Heart right ventricle (tissue), 16 donors: ENCODE measurements around the gene MAGEA8. TPM values are rescaled to one million over a fixed set of nuclear protein-coding genes. Genes with fewer than 3 reads are reported as not detected.

Source experiments
- ATAC-seq, 8 donors: fragments of 200-7000 bp; cut with Tn5 transposase; one replicate each; pipeline ENCODE4 v1.9.1; 2020; ENCODE audit warnings: mild to moderate bottlenecking in 8 of 8, moderate library complexity in 8 of 8, moderate number of reproducible peaks in 1 of 8
- DNase-seq, 2 donors: peaks; one replicate each; pipeline ENCODE4 v3.0.0-alpha.2; 2020
- H3K27ac ChIP-seq, 10 donors: fragments of 200-600 bp; sonication (generic) in 2 of 10; one replicate each; pipeline versions ENCODE4 v1.5.0 to v1.8.0; 2020 to 2022; ENCODE audit warnings: mild to moderate bottlenecking in 3 of 10
- H3K27me3 ChIP-seq, 7 donors: fragments of 200-600 bp; one replicate each; pipeline ENCODE4 v1.8.0; 2021 to 2022; ENCODE audit warnings: mild to moderate bottlenecking in 2 of 7
- H3K36me3 ChIP-seq, 9 donors: fragments of 200-600 bp; sonication (generic) in 1 of 9; one replicate each; pipeline versions ENCODE4 v1.5.0 to v1.8.0; 2020 to 2022; ENCODE audit warnings: mild to moderate bottlenecking in 2 of 9
- H3K4me1 ChIP-seq, 9 donors: fragments of 200-600 bp; sonication (generic) in 1 of 9; one replicate each; pipeline versions ENCODE4 v1.5.0 to v1.8.0; 2020 to 2022; ENCODE audit warnings: mild to moderate bottlenecking in 4 of 9
- H3K4me3 ChIP-seq, 10 donors: fragments of 200-600 bp; sonication (generic) in 2 of 10; one replicate each; pipeline versions ENCODE4 v1.5.0 to v1.8.0; 2020 to 2022; ENCODE audit warnings: mild to moderate bottlenecking in 7 of 10, moderate library complexity in 2 of 10
- H3K9me3 ChIP-seq, 11 donors: fragments of 200-600 bp in 10 of 11; sonication (generic) in 2 of 11; one replicate each; pipeline versions ENCODE4 v1.5.0 to v1.8.0; 2013 to 2022; ENCODE audit warnings: mild to moderate bottlenecking in 2 of 11, control low read depth in 1 of 11, moderate library complexity in 1 of 11
- CTCF ChIP-seq, 9 donors: fragments of 200-600 bp; sonication (generic) in 2 of 9; IDR thresholded peaks; one replicate each; pipeline versions ENCODE4 v1.5.0 to v1.8.0; 2021 to 2022; ENCODE audit warnings: antibody characterized with exemption in 9 of 9, mild to moderate bottlenecking in 5 of 9, moderate library complexity in 1 of 9
- WGBS, 2 donors: extraction: QIAGEN DNeasy Blood & Tissue Kit; methylation state at CpG; one replicate each; pipeline ENCODE4 v1.1.7; 2013; ENCODE audit warnings: inconsistent platforms in 1 of 2; 5-methylcytosine and 5-hydroxymethylcytosine counted together
- intact Hi-C, 10 donors: fragments of 100-400 bp; cut with DNase I; formaldehyde crosslinking; loops; one replicate each; pipeline versions ENCODE4 v1.11.1 to v1.14.2; 2022
- polyA plus RNA-seq, 2 donors: library from polyadenylated mRNA; stranded (reverse); fragments of 200-250 nt; gene quantifications; one replicate each; pipeline ENCODE4 v1.2.3, GENCODE V29; 2013
- total RNA-seq, 10 donors: library from RNA; stranded (reverse); fragmentation: NEBNext Ultra II Directional in 3 of 10; extraction: Animal tissue kit (Norgen Biotek cat#: 25700) in 3 of 10; gene quantifications; one replicate each; pipeline versions ENCODE4 v1.2.1 to v1.2.4, GENCODE V29; 2021 to 2023
- donor health status: Arrhythmogenic right ventricular cardiomyopathy.
- donor health status: ischemic (EF 13 %, LVEDD 7.1; RV severe dilation, severe dysfunction).
- donor health status: healthy with polysubstance abuse.
- donor health status: DM: no; HTN: yes; CAD: no.
- donor health status: DM: no; HTN: no; CAD: no.
- donor health status: ischemic (EF 25% LVEDD 6.9; RV normal size, moderate dysfunction).
- donor health status: ischemic (EF 25% LVEDD 5.7; RV mildly dilated, moderate dysfunction).
- donor health status: healthy.
- donor health status: DM: yes; HTN: yes; CAD: no.
- donor health status: Ischemic cardiomyopathy.
- donor health status: ischemic (EF 35%, LVEDD 5.7; RV mildly dilated, moderate dysfunction).
- donor health status: nonischemic (EF 11% LVEDD 7.7; RV severe dilation, severe dysfunction).
- donor health status: DM: yes; HTN: yes; CAD: no.
- donor health status: PGD.
- donor health status: ischemic (EF 29% LVEDD 5.4; RV normal size, mild dysfunction).
- donor health status: nonischemic (EF 23%, LVEDD 6.1; RV moderate dilation, normal function).

Gene MAGEA8
- total and polyA plus RNA-seq, 12 donors = not detected

- H3K36me3 ChIP-seq = no peaks in the 10 kb centered on the region
- 9 to 13% methylated on average over 6 of the region's 6 CpGs for WGBS, 2 donors
- no peaks in the 10 kb centered on the region for H3K4me1 ChIP-seq
- peak in 2 of 9 donors; percentile 12 to 15 for TF ChIP-seq CTCF (IDR thresholded peaks at IDR 0.05)
- DNase-seq (no peak), ATAC-seq (no peak)
- intact Hi-C loops = no loop called here
- peak overlapping the region in 3 of 10 donors; percentile 9 to 13 (median 11) for H3K4me3 ChIP-seq
- H3K27ac ChIP-seq = no peak overlapping the region
- no peaks in the 10 kb centered on the region for H3K27me3 ChIP-seq
- H3K9me3 ChIP-seq = no peaks in the 10 kb centered on the region
Measured at GRCh38 chrX:149903889-149904748, 23.1 kb downstream of the MAGEA8 start.

DNA sequence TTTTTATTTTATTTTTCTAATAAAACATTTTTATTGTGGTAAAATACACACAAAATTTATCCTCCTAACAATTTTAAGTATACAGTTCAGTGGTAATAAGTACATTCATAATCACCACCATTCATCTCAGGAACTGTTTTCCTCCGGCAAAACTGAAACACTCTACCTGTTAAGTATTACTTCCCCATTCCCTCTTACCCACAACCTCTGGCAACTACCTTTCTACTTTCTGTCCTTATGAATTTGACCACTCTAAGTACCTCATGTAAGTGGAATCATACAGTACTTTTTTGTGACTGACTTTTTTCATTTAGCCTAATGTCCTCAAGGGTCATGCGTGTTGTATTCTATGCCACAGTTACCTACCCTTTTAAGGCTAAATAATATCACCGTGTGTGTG, 27.3 kb downstream of the MAGEA8 start:
- H3K36me3 ChIP-seq = no peaks in the 10 kb centered on the region
- TF ChIP-seq CTCF (IDR thresholded peaks at IDR 0.05) = no peak
- intact Hi-C loops = no loop called here
- DNase-seq = no peak
- ATAC-seq = no peak
- H3K9me3 ChIP-seq = peaks cover 0 to 11% (median 0%) of the 10 kb centered on the region in 11 donors
- no peak overlapping the region for H3K4me3 ChIP-seq
- 94 to 97% methylated on average over 3 of the region's 3 CpGs for WGBS, 2 donors
- no peak overlapping the region for H3K27ac ChIP-seq
- H3K4me1 ChIP-seq = no peaks in the 10 kb centered on the region
- no peaks in the 10 kb centered on the region for H3K27me3 ChIP-seq

DNA sequence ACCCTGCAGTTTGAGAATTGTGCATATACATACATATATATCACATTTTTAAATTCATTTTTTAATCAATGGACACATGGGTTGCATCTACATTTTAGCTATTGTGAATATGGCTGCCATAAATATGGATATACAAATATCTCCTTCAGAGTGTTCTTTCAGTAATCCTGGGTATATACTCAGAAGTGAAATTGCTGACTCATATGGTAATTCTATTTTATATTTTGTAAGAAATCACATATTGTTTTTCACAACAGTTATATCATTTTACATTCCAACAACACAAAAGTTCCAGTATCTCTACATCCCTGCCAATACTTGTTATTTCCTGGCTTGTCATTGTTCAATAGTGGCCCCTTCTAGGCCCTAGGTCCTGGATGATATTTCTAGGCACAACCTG, 27.7 kb downstream of the MAGEA8 start:
- DNase-seq = no peak
- H3K9me3 ChIP-seq = peaks cover 0 to 13% (median 0%) of the 10 kb centered on the region in 11 donors
- H3K36me3 ChIP-seq = no peaks in the 10 kb centered on the region
- no peak overlapping the region for H3K27ac ChIP-seq
- no peaks in the 10 kb centered on the region for H3K4me1 ChIP-seq
- intact Hi-C loops = no loop called here
- no peak overlapping the region for H3K4me3 ChIP-seq
- H3K27me3 ChIP-seq = no peaks in the 10 kb centered on the region
- TF ChIP-seq CTCF (IDR thresholded peaks at IDR 0.05) = no peak
- no peak for ATAC-seq

- no peaks in the 10 kb centered on the region for H3K27me3 ChIP-seq
- H3K4me3 ChIP-seq = no peak overlapping the region
- H3K36me3 ChIP-seq = no peaks in the 10 kb centered on the region
- ATAC-seq (peak in 1 of 8 donors; percentile 47), DNase-seq (no peak)
- H3K27ac ChIP-seq = no peak overlapping the region
- TF ChIP-seq CTCF (IDR thresholded peaks at IDR 0.05) = no peak
- H3K4me1 ChIP-seq = no peaks in the 10 kb centered on the region
- WGBS, 2 donors = 99% methylated on average over 4 of the region's 4 CpGs
- peaks cover 0 to 17% (median 0%) of the 10 kb centered on the region in 11 donors for H3K9me3 ChIP-seq
- intact Hi-C loops = no loop called here
Measured at GRCh38 chrX:149909324-149910177, 28.6 kb downstream of the MAGEA8 start.
